MM.1S (cell line): ENCODE data around the gene ENTREP3.
A peak's percentile ranks its signal among the peaks of the same experiment; 100 is the strongest.

Experiments used
- DNase-seq: peaks from one replicate; pipeline ENCODE4 v3.0.0-alpha.2; 2015
- H2AFZ ChIP-seq: fragments of 300-600 bp; sonication (generic); 2 replicates; pipeline ENCODE4 v1.6.0; 2016; ENCODE audit warnings: antibody characterized with exemption, low read length
- H3F3A ChIP-seq: fragments of 300-600 bp; sonication (generic); 2 replicates; pipeline ENCODE4 v1.6.1; 2016; ENCODE audit warnings: mild to moderate bottlenecking, antibody characterized with exemption, low read length, moderate library complexity, mixed read lengths; ENCODE audit not compliant: insufficient read depth
- H3K27ac ChIP-seq: fragments of 300-600 bp; sonication (generic); 2 replicates; pipeline ENCODE4 v1.5.1; 2016; ENCODE audit warnings: mild to moderate bottlenecking, low read length
- H3K27me3 ChIP-seq: fragments of 300-600 bp; sonication (generic); replicated peaks from 2 replicates; pipeline ENCODE4 v1.6.0; 2016; ENCODE audit warnings: low read length; ENCODE audit not compliant: insufficient read depth
- H3K36me3 ChIP-seq: fragments of 300-600 bp; sonication (generic); replicated peaks from 2 replicates; pipeline ENCODE4 v1.6.1; 2016; ENCODE audit warnings: mild to moderate bottlenecking, low read length, mixed read lengths; ENCODE audit not compliant: insufficient read depth
- H3K4me1 ChIP-seq: fragments of 300-600 bp; sonication (generic); 2 replicates; pipeline ENCODE4 v1.6.1; 2016; ENCODE audit warnings: low read length, mixed read lengths
- H3K4me2 ChIP-seq: fragments of 300-600 bp; sonication (generic); 2 replicates; pipeline ENCODE4 v1.6.0; 2016; ENCODE audit warnings: low read depth, low read length
- H3K4me3 ChIP-seq: fragments of 300-600 bp; sonication (generic); 2 replicates; pipeline ENCODE4 v1.5.1; 2016; ENCODE audit warnings: low read length, mixed read lengths
- H3K79me2 ChIP-seq: fragments of 300-600 bp; sonication (generic); 2 replicates; pipeline ENCODE4 v1.6.1; 2016; ENCODE audit warnings: mixed run types, low read length, mixed read lengths
- H3K9ac ChIP-seq: fragments of 300-600 bp; sonication (generic); 2 replicates; pipeline ENCODE4 v1.6.1; 2016; ENCODE audit warnings: low read length, mixed read lengths
- H3K9me2 ChIP-seq: fragments of 300-600 bp; sonication (generic); replicated peaks from 2 replicates; pipeline ENCODE4 v1.6.1; 2016; ENCODE audit warnings: mild to moderate bottlenecking, low read length, mixed read lengths; ENCODE audit not compliant: insufficient read depth
- H3K9me3 ChIP-seq: fragments of 300-600 bp; sonication (generic); replicated peaks from 2 replicates; pipeline ENCODE4 v1.6.1; 2016; ENCODE audit warnings: mild to moderate bottlenecking, low read length, mixed read lengths; ENCODE audit not compliant: insufficient read depth
- H4K20me1 ChIP-seq: fragments of 300-600 bp; sonication (generic); 2 replicates; pipeline ENCODE4 v1.6.1; 2016; ENCODE audit warnings: mild to moderate bottlenecking, low read length, moderate library complexity, mixed read lengths; ENCODE audit not compliant: insufficient read depth
- EZH2 ChIP-seq: fragments of 300-600 bp; sonication (generic); optimal IDR thresholded peaks from 2 replicates; pipeline ENCODE3; 2017; ENCODE audit warnings: low read depth, mild to moderate bottlenecking, antibody characterized with exemption, low read length, mixed read lengths
- EZH2phosphoT487 ChIP-seq: fragments of 300-600 bp; sonication (generic); IDR thresholded peaks from 2 replicates; pipeline ENCODE4 v1.6.1; 2018; ENCODE audit warnings: antibody characterized with exemption, low read length
- TF ChIP-seq, protein P1 (sequence below): fragments of 300-600 bp; sonication (generic); IDR thresholded peaks from 2 replicates; pipeline ENCODE4 v1.5.1; 2016; ENCODE audit warnings: antibody characterized with exemption, low read length, mixed read lengths

Gene ENTREP3

DNA sequence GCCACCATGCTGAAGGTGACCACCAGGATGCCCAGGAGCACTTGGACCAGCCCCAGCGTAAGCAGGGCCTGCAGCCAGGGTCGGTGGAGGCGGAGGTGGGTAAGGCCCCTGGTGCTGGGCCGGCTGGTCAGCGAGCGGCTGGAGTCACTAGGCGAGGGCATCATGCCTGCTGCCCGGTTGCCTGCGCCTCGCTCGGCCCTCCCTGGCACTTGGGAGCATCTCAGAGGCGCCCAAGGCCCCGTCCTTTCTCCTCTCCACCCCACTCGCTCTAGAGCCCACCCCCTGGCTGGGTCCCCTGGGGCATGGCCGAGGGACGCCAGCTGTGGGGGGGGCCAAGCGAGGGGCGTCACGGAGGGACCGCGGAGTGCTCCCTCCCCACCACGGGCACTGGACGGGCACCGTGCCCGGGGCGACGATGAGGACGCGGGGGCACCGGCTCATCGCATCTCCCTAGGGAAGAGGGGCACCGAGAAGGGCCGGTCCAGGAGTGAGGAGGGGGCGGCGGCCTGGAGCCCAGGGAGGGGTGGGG lies 505 bp downstream of the ENTREP3 start:
- Histone ChIP-seq H3K9me2 (no peaks in the 10 kb centered on the region), H3K9ac (peak overlapping the region; percentile 45), H4K20me1 (no peaks in the 10 kb centered on the region), H3K9me3 (no peaks in the 10 kb centered on the region), H3K4me2 (peak overlapping the region; percentile 95), H3F3A (peaks cover 16% of the 10 kb centered on the region), H3K79me2 (0 out of 2 replicates have a peak, but pooled peaks cover 12% of the 10 kb centered on the region), H3K27ac (no peak overlapping the region), H2AFZ (peak overlapping the region; percentile 84), H3K27me3 (no peaks in the 10 kb centered on the region), H3K4me1 (peaks cover 11% of the 10 kb centered on the region), H3K4me3 (peak overlapping the region; percentile 66), H3K36me3 (no peaks in the 10 kb centered on the region)
- no peak for DNase-seq
- TF ChIP-seq EZH2phosphoT487 (no peak), EZH2 (no peak)
- TF ChIP-seq, protein P1, sequence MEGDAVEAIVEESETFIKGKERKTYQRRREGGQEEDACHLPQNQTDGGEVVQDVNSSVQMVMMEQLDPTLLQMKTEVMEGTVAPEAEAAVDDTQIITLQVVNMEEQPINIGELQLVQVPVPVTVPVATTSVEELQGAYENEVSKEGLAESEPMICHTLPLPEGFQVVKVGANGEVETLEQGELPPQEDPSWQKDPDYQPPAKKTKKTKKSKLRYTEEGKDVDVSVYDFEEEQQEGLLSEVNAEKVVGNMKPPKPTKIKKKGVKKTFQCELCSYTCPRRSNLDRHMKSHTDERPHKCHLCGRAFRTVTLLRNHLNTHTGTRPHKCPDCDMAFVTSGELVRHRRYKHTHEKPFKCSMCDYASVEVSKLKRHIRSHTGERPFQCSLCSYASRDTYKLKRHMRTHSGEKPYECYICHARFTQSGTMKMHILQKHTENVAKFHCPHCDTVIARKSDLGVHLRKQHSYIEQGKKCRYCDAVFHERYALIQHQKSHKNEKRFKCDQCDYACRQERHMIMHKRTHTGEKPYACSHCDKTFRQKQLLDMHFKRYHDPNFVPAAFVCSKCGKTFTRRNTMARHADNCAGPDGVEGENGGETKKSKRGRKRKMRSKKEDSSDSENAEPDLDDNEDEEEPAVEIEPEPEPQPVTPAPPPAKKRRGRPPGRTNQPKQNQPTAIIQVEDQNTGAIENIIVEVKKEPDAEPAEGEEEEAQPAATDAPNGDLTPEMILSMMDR: no peak

DNA sequence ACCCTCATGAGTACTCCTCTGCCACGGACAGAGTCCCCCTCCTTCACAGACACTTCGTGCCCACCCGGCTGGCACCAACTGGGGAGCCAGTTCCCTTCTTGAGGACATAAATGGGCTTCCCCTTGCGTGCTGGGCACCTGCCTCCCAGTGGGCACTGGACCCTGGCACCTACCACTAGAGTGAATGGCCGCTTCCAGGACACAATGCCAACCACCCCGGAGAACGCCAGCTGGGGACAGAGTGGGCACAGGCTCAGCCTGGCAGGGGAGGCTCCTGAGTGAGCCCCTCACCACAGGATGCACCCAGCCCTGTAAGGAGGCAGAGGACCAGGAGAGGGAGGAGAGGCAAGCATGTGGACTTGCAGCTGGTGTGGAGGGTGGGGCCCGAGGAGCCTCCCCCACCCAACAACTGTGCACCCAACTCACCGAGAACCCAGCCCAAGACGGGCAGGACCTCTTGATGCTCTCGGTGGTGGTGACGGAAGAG lies 1.0 kb downstream of the ENTREP3 start:
- Histone ChIP-seq H4K20me1 (no peaks in the 10 kb centered on the region), H3K36me3 (no peaks in the 10 kb centered on the region), H3K4me1 (peaks cover 11% of the 10 kb centered on the region), H3K4me3 (peak overlapping the region; percentile 66), H3K9me3 (no peaks in the 10 kb centered on the region), H3K9me2 (no peaks in the 10 kb centered on the region), H3K27ac (no peak overlapping the region), H3K4me2 (peak overlapping the region; percentile 95), H3K9ac (peak overlapping the region; percentile 45; the same call in 1 of the 2 replicates), H2AFZ (peak overlapping the region; percentile 84), H3K79me2 (0 out of 2 replicates have a peak, but pooled peaks cover 8% of the 10 kb centered on the region), H3K27me3 (no peaks in the 10 kb centered on the region), H3F3A (peaks cover 16% of the 10 kb centered on the region)
- TF ChIP-seq EZH2 (no peak), EZH2phosphoT487 (no peak)
- TF ChIP-seq, protein P1: no peak
- DNase-seq: no peak

DNA sequence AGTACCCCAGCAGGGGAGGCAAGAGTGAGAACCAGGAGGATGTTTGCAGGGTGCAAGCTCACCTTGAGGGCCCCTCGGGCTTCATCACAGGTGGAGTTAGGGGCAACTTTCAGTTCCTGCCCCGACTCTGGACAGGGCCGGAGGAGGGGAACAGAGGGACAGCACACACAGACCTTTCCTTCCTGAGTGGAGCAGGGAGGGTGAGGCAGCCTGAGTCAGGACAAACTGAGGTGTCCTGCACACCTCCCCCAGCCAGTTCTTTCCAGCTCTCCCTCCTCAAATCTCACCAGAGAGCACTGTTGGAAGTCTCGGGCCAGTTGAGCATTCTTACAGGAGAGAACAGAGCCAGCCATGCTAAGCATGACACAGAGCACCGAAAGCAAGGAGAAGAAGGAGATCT lies 1.5 kb downstream of the ENTREP3 start:
- H3K27ac ChIP-seq: no peak overlapping the region
- no peaks in the 10 kb centered on the region for H3K9me3 ChIP-seq
- H3K4me2 ChIP-seq: peak overlapping the region; percentile 95; the same call in 1 of the 2 replicates
- TF ChIP-seq EZH2 (no peak), EZH2phosphoT487 (no peak)
- TF ChIP-seq, protein P1: no peak
- no peaks in the 10 kb centered on the region for H3K36me3 ChIP-seq
- no peak overlapping the region for H2AFZ ChIP-seq
- H3K9ac ChIP-seq: no peak overlapping the region
- H3K4me3 ChIP-seq: no peak overlapping the region
- H3K79me2 ChIP-seq: 0 out of 2 replicates have a peak, but pooled peaks cover 8% of the 10 kb centered on the region
- H3F3A ChIP-seq: peaks cover 15% of the 10 kb centered on the region
- no peaks in the 10 kb centered on the region for H3K9me2 ChIP-seq
- no peak for DNase-seq
- H3K4me1 ChIP-seq: peaks cover 11% of the 10 kb centered on the region
- no peaks in the 10 kb centered on the region for H3K27me3 ChIP-seq
- H4K20me1 ChIP-seq: no peaks in the 10 kb centered on the region
